ENCODE measurements around the gene LPIN1. TPM values are rescaled to one million over a fixed set of nuclear protein-coding genes. Genes with fewer than 3 reads are reported as not detected.
"Not testable (repeated sequence)": the region's sequence is repeated elsewhere in the genome, so short reads cannot be mapped to it uniquely, and the experiment has no call there.

The LPIN1 gene
- total RNA-seq, 4 donors from 2014 or later, result 28.7 to 47.0 (median 39.6) TPM

- DNase-seq, result no peak
- H3K27ac ChIP-seq, result no peak overlapping the region
- WGBS, 2 donors, result 94% methylated on average over 7 of the region's 7 CpGs
- no peak for TF ChIP-seq POLR2A (IDR thresholded peaks at IDR 0.05)
- TF ChIP-seq CTCF (IDR thresholded peaks at IDR 0.05), result no peak
- intact Hi-C loops (cut with DNase I), result no loop called here
- peaks cover 10 to 16% of the 10 kb centered on the region in 2 donors for H3K36me3 ChIP-seq
- H3K27me3 ChIP-seq, result no peaks in the 10 kb centered on the region
- H3K4me1 ChIP-seq, result no peaks in the 10 kb centered on the region
- no peaks in the 10 kb centered on the region for H3K9me3 ChIP-seq
- H3K4me3 ChIP-seq (replicated peaks in 1 of 3), result no peak overlapping the region
Measured at GRCh38 chr2:11813951-11814350, 67.5 kb downstream of the LPIN1 start.

GRCh38 chr2:11814979-11815510 is 68.6 kb downstream of the LPIN1 start:
- WGBS, 2 donors, result 93 to 97% methylated on average over 13 of the region's 13 CpGs
- no peak for TF ChIP-seq POLR2A (IDR thresholded peaks at IDR 0.05)
- no peak for TF ChIP-seq CTCF (IDR thresholded peaks at IDR 0.05)
- Histone ChIP-seq H3K4me3 (replicated peaks in 1 of 3) (no peak overlapping the region), H3K36me3 (peaks cover 16 to 17% of the 10 kb centered on the region in 2 donors), H3K27me3 (no peaks in the 10 kb centered on the region), H3K4me1 (no peaks in the 10 kb centered on the region), H3K9me3 (no peaks in the 10 kb centered on the region), H3K27ac (no peak overlapping the region)
- DNase-seq, result no peak
- intact Hi-C loops (cut with DNase I), result no loop called here

- DNase-seq; H3K27ac ChIP-seq; H3K9me3 ChIP-seq; H3K27me3 ChIP-seq; H3K4me3 ChIP-seq (replicated peaks in 1 of 3); intact Hi-C loops (cut with DNase I); H3K4me1 ChIP-seq: not testable (repeated sequence)
- WGBS, 2 donors, result 97% methylated on average over 3 of the region's 3 CpGs
- peaks cover 21 to 27% of the 10 kb centered on the region in 2 donors for H3K36me3 ChIP-seq
Measured at GRCh38 chr2:11816935-11817334, 70.5 kb downstream of the LPIN1 start.

- no peak overlapping the region for H3K27ac ChIP-seq
- TF ChIP-seq POLR2A (IDR thresholded peaks at IDR 0.05), result no peak
- TF ChIP-seq CTCF (IDR thresholded peaks at IDR 0.05), result no peak
- WGBS, 2 donors, result 87 to 94% methylated on average over 5 of the region's 5 CpGs
- no peak for DNase-seq
- H3K36me3 ChIP-seq, result peaks cover 21 to 35% of the 10 kb centered on the region in 2 donors
- H3K4me1 ChIP-seq, result no peaks in the 10 kb centered on the region
- H3K27me3 ChIP-seq, result no peaks in the 10 kb centered on the region
- intact Hi-C loops (cut with DNase I), result no loop called here
- no peaks in the 10 kb centered on the region for H3K9me3 ChIP-seq
- H3K4me3 ChIP-seq (replicated peaks in 1 of 3), result no peak overlapping the region
Measured at GRCh38 chr2:11819235-11819729, 72.8 kb downstream of the LPIN1 start.

- H3K27me3 ChIP-seq, result no peaks in the 10 kb centered on the region
- TF ChIP-seq CTCF (IDR thresholded peaks at IDR 0.05) (no peak), POLR2A (IDR thresholded peaks at IDR 0.05) (no peak)
- no peak overlapping the region for H3K27ac ChIP-seq
- H3K4me3 ChIP-seq (replicated peaks in 1 of 3), result no peak overlapping the region
- intact Hi-C loops (cut with DNase I), result no loop called here
- DNase-seq, result no peak
- no peaks in the 10 kb centered on the region for H3K9me3 ChIP-seq
- peaks cover 20 to 40% of the 10 kb centered on the region in 2 donors for H3K36me3 ChIP-seq
- H3K4me1 ChIP-seq, result no peaks in the 10 kb centered on the region
- 94 to 95% methylated on average over 2 of the region's 2 CpGs for WGBS, 2 donors
Measured at GRCh38 chr2:11820650-11821049, 74.2 kb downstream of the LPIN1 start.
